ENCODE data around the gene STON1.
"Not testable (repeated sequence)": the region's sequence is repeated elsewhere in the genome, so short reads cannot be mapped to it uniquely, and the experiment has no call there.

The STON1 gene

GRCh38 chr2:48530033-48530811 lies at the start of gene STON1:
TSS of gene STON1 (plus strand) at chr2:48530154. CDS start at chr2:48580634, 50,480 bp downstream.
- in situ Hi-C loops (cut with MboI; ENCODE audit: low sequenced_read_pairs) = no loop called here

GRCh38 chr2:48480526-48480925 lies 49.4 kb upstream of the STON1 start:
- in situ Hi-C loops (cut with MboI; ENCODE audit: low sequenced_read_pairs) = no loop called here

GRCh38 chr2:48482313-48482712 lies 47.6 kb upstream of the STON1 start:
- in situ Hi-C loops (cut with MboI; ENCODE audit: low sequenced_read_pairs) = no loop called here

- in situ Hi-C loops (cut with MboI; ENCODE audit: low sequenced_read_pairs) = no loop called here
These were observed 47.2 kb upstream of the STON1 start for GRCh38 chr2:48482769-48483168.

- in situ Hi-C loops (cut with MboI; ENCODE audit: low sequenced_read_pairs) = no loop called here
These were observed 46.4 kb upstream of the STON1 start for GRCh38 chr2:48483506-48483905.

GRCh38 chr2:48483916-48484315 lies 46.0 kb upstream of the STON1 start:
- in situ Hi-C loops (cut with MboI; ENCODE audit: low sequenced_read_pairs) = no loop called here

GRCh38 chr2:48488545-48488944 lies 41.4 kb upstream of the STON1 start:
- in situ Hi-C loops (cut with MboI; ENCODE audit: low sequenced_read_pairs) = no loop called here

GRCh38 chr2:48496849-48497248 lies 33.1 kb upstream of the STON1 start:
- in situ Hi-C loops (cut with MboI; ENCODE audit: low sequenced_read_pairs) = no loop called here

GRCh38 chr2:48504647-48505327 lies 25.2 kb upstream of the STON1 start:
- in situ Hi-C loops (cut with MboI; ENCODE audit: low sequenced_read_pairs) = no loop called here

GRCh38 chr2:48507111-48507510 lies 22.8 kb upstream of the STON1 start:
- in situ Hi-C loops (cut with MboI; ENCODE audit: low sequenced_read_pairs) = no loop called here

- in situ Hi-C loops (cut with MboI; ENCODE audit: low sequenced_read_pairs) = no loop called here
These were observed 21.4 kb upstream of the STON1 start for GRCh38 chr2:48508461-48509124.

GRCh38 chr2:48510329-48510728 lies 19.6 kb upstream of the STON1 start:
- in situ Hi-C loops (cut with MboI; ENCODE audit: low sequenced_read_pairs) = no loop called here

- in situ Hi-C loops (cut with MboI; ENCODE audit: low sequenced_read_pairs) = no loop called here
These were observed 18.0 kb upstream of the STON1 start for GRCh38 chr2:48511849-48512470.

GRCh38 chr2:48512571-48512970 lies 17.4 kb upstream of the STON1 start:
- in situ Hi-C loops (cut with MboI; ENCODE audit: low sequenced_read_pairs) = no loop called here

GRCh38 chr2:48514348-48515003 lies 15.5 kb upstream of the STON1 start:
- in situ Hi-C loops (cut with MboI; ENCODE audit: low sequenced_read_pairs) = no loop called here

GRCh38 chr2:48515513-48515985 lies 14.4 kb upstream of the STON1 start:
- in situ Hi-C loops (cut with MboI; ENCODE audit: low sequenced_read_pairs) = no loop called here

- in situ Hi-C loops (cut with MboI; ENCODE audit: low sequenced_read_pairs) = no loop called here
These were observed 10.4 kb upstream of the STON1 start for GRCh38 chr2:48519593-48519992.

GRCh38 chr2:48524756-48525155 lies 5.2 kb upstream of the STON1 start:
- in situ Hi-C loops (cut with MboI; ENCODE audit: low sequenced_read_pairs) = not testable (repeated sequence)

GRCh38 chr2:48525269-48525943 lies 4.5 kb upstream of the STON1 start:
- in situ Hi-C loops (cut with MboI; ENCODE audit: low sequenced_read_pairs) = no loop called here

- in situ Hi-C loops (cut with MboI; ENCODE audit: low sequenced_read_pairs) = no loop called here
These were observed 2.6 kb upstream of the STON1 start for GRCh38 chr2:48527226-48527885.

All from HL-60/S4 (cell line).